CD4-positive, alpha-beta T cell (primary cell): ENCODE results near the gene CERS6. TPM values are rescaled to one million over a fixed set of nuclear protein-coding genes. Genes with fewer than 3 reads are reported as not detected.

Experiments
- ATAC-seq: fragments of 200-7000 bp; cut with Tn5 transposase; one replicate; pipeline ENCODE4 v1.10.0; 2022; ENCODE audit warnings: mild to moderate bottlenecking; ENCODE audit not compliant: poor library complexity
- CTCF ChIA-PET: fragments of 350-600 bp; sonication (Branson Sonifier 250); formaldehyde crosslinking; loops from one replicate; lab custom pipeline; 2021; ENCODE audit warnings: antibody characterized with exemption, inconsistent platforms; lab: Charles Lee
- POLR2A ChIA-PET: fragments of 350-600 bp; sonication (Branson Sonifier 250); formaldehyde crosslinking; loops from one replicate; lab custom pipeline; 2021; ENCODE audit warnings: antibody characterized with exemption, inconsistent platforms; lab: Charles Lee
- DNase-seq, 14 experiments: peaks; one replicate each; pipeline ENCODE4 v3.0.0-alpha.2; 2013 to 2020; ENCODE audit warnings: mixed read lengths in 2 of 14
- H3K27ac ChIP-seq, 2 donors: one replicate each; pipeline versions ENCODE4 v1.5.1 to v1.7.0; 2013; ENCODE audit warnings: low read length in 2 of 2, low read depth in 1 of 2, mild to moderate bottlenecking in 1 of 2
- H3K27me3 ChIP-seq, 2 experiments: 1 replicate in 1 of 2; 2 replicates in 1 of 2; pipeline versions ENCODE4 v1.6.1 to v1.7.0; 2013; ENCODE audit warnings: low read length in 2 of 2, control low read depth in 1 of 2, mild to moderate bottlenecking in 1 of 2, moderate library complexity in 1 of 2; ENCODE audit not compliant: insufficient read depth in 2 of 2, control insufficient read depth in 1 of 2
- H3K36me3 ChIP-seq: one replicate; pipeline ENCODE4 v1.6.1; 2013; ENCODE audit warnings: low read length, control low read depth; ENCODE audit not compliant: insufficient read depth
- H3K4me1 ChIP-seq: one replicate; pipeline ENCODE4 v1.6.1; 2013; ENCODE audit warnings: low read length, control low read depth; ENCODE audit not compliant: insufficient read depth
- H3K4me3 ChIP-seq: one replicate; pipeline ENCODE4 v1.5.1; 2013; ENCODE audit warnings: mild to moderate bottlenecking, low read length, moderate library complexity
- H3K9me3 ChIP-seq, 2 experiments: 1 replicate in 1 of 2; 2 replicates in 1 of 2; pipeline versions ENCODE4 v1.6.1 to v1.7.0; 2013; ENCODE audit warnings: low read length in 2 of 2, mild to moderate bottlenecking in 2 of 2, control low read depth in 1 of 2, moderate library complexity in 1 of 2; ENCODE audit not compliant: control insufficient read depth in 1 of 2, insufficient read depth in 1 of 2
- H3K27ac Mint-ChIP-seq: one replicate; pipeline ENCODE4 v1.8.0; 2020; ENCODE audit warnings: mixed read lengths
- H3K27me3 Mint-ChIP-seq: one replicate; pipeline ENCODE4 v1.8.0; 2021; ENCODE audit warnings: mixed read lengths
- H3K36me3 Mint-ChIP-seq: one replicate; pipeline ENCODE4 v1.8.0; 2021; ENCODE audit warnings: low read depth, mixed read lengths
- H3K4me1 Mint-ChIP-seq: one replicate; pipeline ENCODE4 v1.8.0; 2021; ENCODE audit warnings: low read depth, mixed read lengths
- H3K4me3 Mint-ChIP-seq: one replicate; pipeline ENCODE4 v1.8.0; 2020; ENCODE audit warnings: mild to moderate bottlenecking, mixed read lengths
- H3K9me3 Mint-ChIP-seq: one replicate; pipeline ENCODE4 v1.8.0; 2020; ENCODE audit warnings: mixed read lengths
- CTCF ChIP-seq: fragments of 200-600 bp; IDR thresholded peaks from one replicate; pipeline ENCODE4 v1.8.0; 2022; ENCODE audit warnings: antibody characterized with exemption, mild to moderate bottlenecking
- intact Hi-C, 2 experiments: fragments of 100-400 bp; cut with DNase I in 1 of 2; cut with micrococcal nuclease in 1 of 2; formaldehyde crosslinking; loops; one replicate each; pipeline versions ENCODE4 v1.15.1 to v1.9.0; 2023 to 2025; cut with DNase I, micrococcal nuclease
- total RNA-seq, 174 experiments: library from RNA in 2 of 174; stranded (reverse) in 2 of 174; gene quantifications; one replicate each; pipeline ENCODE4 v1.2.3 and lab custom pipeline; 2021 to 2026

The CERS6 gene
- total RNA-seq, 2 experiments from 2014 or later, result 16.9 to 17.9 TPM

- H3K4me1 Mint-ChIP-seq, result peaks cover 72% of the 10 kb centered on the region
- no peak for DNase-seq
- no peak for TF ChIP-seq CTCF
- POLR2A ChIA-PET, result interaction anchor here (0.6 kb wide), 1 partner anchor 59 kb away, joined by 4 read pairs; no protein-coding TSS in a partner anchor
- no peak overlapping the region for H3K4me3 Mint-ChIP-seq
- H3K36me3 ChIP-seq, result no peaks in the 10 kb centered on the region
- intact Hi-C loops, result no loop called here
- H3K4me3 ChIP-seq, result no peak overlapping the region
- H3K27me3 Mint-ChIP-seq, result no peaks in the 10 kb centered on the region
- H3K9me3 ChIP-seq, result no peaks in the 10 kb centered on the region
- H3K27me3 ChIP-seq, result no peaks in the 10 kb centered on the region
- H3K36me3 Mint-ChIP-seq, result no peaks in the 10 kb centered on the region
- no peak overlapping the region for H3K27ac Mint-ChIP-seq
- CTCF ChIA-PET, result no interaction called here
- H3K27ac ChIP-seq, result no peak overlapping the region
- peaks cover under 1% of the 10 kb centered on the region for H3K4me1 ChIP-seq
- ATAC-seq, result no peak
- no peaks in the 10 kb centered on the region for H3K9me3 Mint-ChIP-seq
Measured at GRCh38 chr2:168529054-168529833, 73.2 kb downstream of the CERS6 start.

GRCh38 chr2:168529900-168530561 is 74.0 kb downstream of the CERS6 start:
- H3K9me3 Mint-ChIP-seq, result no peaks in the 10 kb centered on the region
- Histone ChIP-seq H3K4me1 (peaks cover 4% of the 10 kb centered on the region), H3K27ac (no peak overlapping the region), H3K4me3 (no peak overlapping the region), H3K36me3 (no peaks in the 10 kb centered on the region), H3K9me3 (peaks cover 0 to 5% of the 10 kb centered on the region in 2 experiments), H3K27me3 (no peaks in the 10 kb centered on the region)
- ChIA-PET POLR2A (interaction anchor here (0.6 kb wide), 1 partner anchor 60 kb away, joined by 4 read pairs; no protein-coding TSS in a partner anchor), CTCF (no interaction called here)
- H3K4me1 Mint-ChIP-seq, result peaks cover 67% of the 10 kb centered on the region
- H3K4me3 Mint-ChIP-seq, result no peak overlapping the region
- TF ChIP-seq CTCF, result no peak
- H3K36me3 Mint-ChIP-seq, result no peaks in the 10 kb centered on the region
- ATAC-seq (no peak), DNase-seq (no peak)
- no peak overlapping the region for H3K27ac Mint-ChIP-seq
- intact Hi-C loops, result no loop called here
- no peaks in the 10 kb centered on the region for H3K27me3 Mint-ChIP-seq

GRCh38 chr2:168530982-168531622 is 75.0 kb downstream of the CERS6 start:
- no peaks in the 10 kb centered on the region for H3K36me3 Mint-ChIP-seq
- no peaks in the 10 kb centered on the region for H3K9me3 Mint-ChIP-seq
- Histone ChIP-seq H3K4me1 (peaks cover 4% of the 10 kb centered on the region), H3K27me3 (no peaks in the 10 kb centered on the region), H3K27ac (no peak overlapping the region), H3K9me3 (peaks cover 0 to 9% of the 10 kb centered on the region in 2 experiments), H3K4me3 (no peak overlapping the region), H3K36me3 (no peaks in the 10 kb centered on the region)
- POLR2A ChIA-PET, result no interaction called here
- DNase-seq (no peak), ATAC-seq (no peak)
- H3K27ac Mint-ChIP-seq, result no peak overlapping the region
- intact Hi-C loops, result no loop called here
- CTCF ChIA-PET, result no interaction called here
- H3K4me1 Mint-ChIP-seq, result peaks cover 65% of the 10 kb centered on the region
- no peaks in the 10 kb centered on the region for H3K27me3 Mint-ChIP-seq
- H3K4me3 Mint-ChIP-seq, result no peak overlapping the region
- no peak for TF ChIP-seq CTCF
